GM12878 (cell line): ENCODE results near the gene TPGS1. TPM values are rescaled to one million over a fixed set of nuclear protein-coding genes. Genes with fewer than 3 reads are reported as not detected.

Experiments used
- CEBPB ChIP-seq, 2 experiments: fragments of 150-350 bp in 1 of 2; IDR thresholded peaks; 2 replicates each; pipeline ENCODE4 v1.6.1; 2012 to 2014; ENCODE audit warnings: low read depth in 2 of 2, low read length in 2 of 2, borderline replicate concordance in 1 of 2, inconsistent platforms in 1 of 2
- CREM ChIP-seq: IDR thresholded peaks from 2 replicates; pipeline ENCODE4 v1.6.1; 2014; ENCODE audit warnings: antibody characterized with exemption, low read depth
- EZH2 ChIP-seq: IDR thresholded peaks from 2 replicates; pipeline ENCODE4 v1.6.1; 2012; ENCODE audit warnings: low read depth, mild to moderate bottlenecking, control low read depth, inconsistent platforms, low read length, borderline replicate concordance; ENCODE audit not compliant: control insufficient read depth
- KDM1A ChIP-seq: fragments of 200-600 bp; sonication (generic); IDR thresholded peaks from 2 replicates; pipeline ENCODE4 v1.6.1; 2016; ENCODE audit warnings: borderline replicate concordance
- MEF2A ChIP-seq: IDR thresholded peaks from 2 replicates; pipeline ENCODE4 v1.6.1; 2011; ENCODE audit warnings: low read depth, mild to moderate bottlenecking, low read length, moderate library complexity; ENCODE audit not compliant: insufficient read depth
- NFYB ChIP-seq: IDR thresholded peaks from 2 replicates; pipeline ENCODE4 v1.6.1; 2011; ENCODE audit warnings: low read depth, mild to moderate bottlenecking, low read length, improper control_type of control experiment, moderate library complexity; ENCODE audit not compliant: insufficient read depth
- NRF1 ChIP-seq: conservative IDR thresholded peaks from 2 replicates; pipeline ENCODE4 v1.6.1; 2011; ENCODE audit warnings: mild to moderate bottlenecking, low read depth, low read length, improper control_type of control experiment
- SMC3 ChIP-seq: IDR thresholded peaks from 2 replicates; pipeline ENCODE4 v1.6.1; 2011; ENCODE audit warnings: low read length, improper control_type of control experiment, borderline replicate concordance
- STAT1 ChIP-seq: fragments of 450-650 bp; conservative IDR thresholded peaks from 2 replicates; pipeline ENCODE4 v1.6.1; 2014; ENCODE audit warnings: antibody characterized with exemption, mild to moderate bottlenecking
- ZNF274 ChIP-seq: IDR thresholded peaks from one replicate; pipeline ENCODE4 v1.8.0; 2011; ENCODE audit not compliant: insufficient read length, insufficient read depth
- polyA plus RNA-seq, 11 experiments: library from polyadenylated mRNA; depleted of rRNA in 4 of 11; unstranded in 6 of 11; stranded (reverse) in 5 of 11; fragments of >200 nt; fragmentation: Nextera tagmentation in 4 of 11; fragmentation: Illumina TruSeq in 1 of 11; extraction: Ambion mirVana in 4 of 11; extraction: Trizol in 1 of 11; gene quantifications; 1 replicate in 1 of 11; 2 replicates in 10 of 11; pipeline versions ENCODE4 v1.2.1 to v1.2.3, GENCODE V29; 2011 to 2016; ENCODE audit warnings: inconsistent platforms in 2 of 11, missing spikeins in 2 of 11, low read depth in 1 of 11
- total RNA-seq, 4 experiments: library from RNA; depleted of rRNA in 3 of 4; stranded (reverse); fragments of >200 nt in 3 of 4; fragmentation: Illumina TruSeq in 1 of 4; extraction: Trizol in 1 of 4; gene quantifications; 2 replicates each; pipeline versions ENCODE4 v1.2.1 to v1.2.3, GENCODE V29; 2013 to 2021
- TF ChIP-seq, protein P1 (sequence below): fragments of 450-650 bp; IDR thresholded peaks from 2 replicates; pipeline ENCODE4 v1.6.1; 2017; ENCODE audit warnings: borderline replicate concordance
- TF ChIP-seq, protein P2 (sequence below): fragments of 450-650 bp; conservative IDR thresholded peaks from 2 replicates; pipeline ENCODE4 v1.6.1; 2017; ENCODE audit warnings: mild to moderate bottlenecking, moderate library complexity
- TF ChIP-seq, protein P3 (sequence below): IDR thresholded peaks from 2 replicates; pipeline ENCODE4 v1.6.1; 2011; ENCODE audit warnings: borderline replicate concordance, low read depth, mild to moderate bottlenecking, moderate library complexity, low read length; ENCODE audit not compliant: insufficient read depth, poor library complexity, severe bottlenecking
- TF ChIP-seq, protein P4 (sequence below): fragments of 450-650 bp; formaldehyde crosslinking; IDR thresholded peaks from 2 replicates; pipeline ENCODE4 v1.5.0; 2022; ENCODE audit warnings: mild to moderate bottlenecking, missing genetic modification characterization
- TF ChIP-seq, protein P5 (sequence below): fragments of 450-650 bp; IDR thresholded peaks from 2 replicates; pipeline ENCODE4 v1.6.1; 2016; ENCODE audit warnings: mild to moderate bottlenecking
- TF ChIP-seq, protein P6 (sequence below): IDR thresholded peaks from 2 replicates; pipeline ENCODE4 v1.6.1; 2011; ENCODE audit warnings: borderline replicate concordance, low read depth, mild to moderate bottlenecking, moderate library complexity, mixed read lengths, low read length; ENCODE audit not compliant: insufficient read depth; ENCODE audit errors: extremely low read length

The TPGS1 gene
- total and polyA plus RNA-seq, 10 of the 15 experiments (the other 5 are each of a cell fraction or from before 2014, with no cell fraction given) = 0.24 to 24.7 (median 7.7) TPM; not detected in 2

DNA sequence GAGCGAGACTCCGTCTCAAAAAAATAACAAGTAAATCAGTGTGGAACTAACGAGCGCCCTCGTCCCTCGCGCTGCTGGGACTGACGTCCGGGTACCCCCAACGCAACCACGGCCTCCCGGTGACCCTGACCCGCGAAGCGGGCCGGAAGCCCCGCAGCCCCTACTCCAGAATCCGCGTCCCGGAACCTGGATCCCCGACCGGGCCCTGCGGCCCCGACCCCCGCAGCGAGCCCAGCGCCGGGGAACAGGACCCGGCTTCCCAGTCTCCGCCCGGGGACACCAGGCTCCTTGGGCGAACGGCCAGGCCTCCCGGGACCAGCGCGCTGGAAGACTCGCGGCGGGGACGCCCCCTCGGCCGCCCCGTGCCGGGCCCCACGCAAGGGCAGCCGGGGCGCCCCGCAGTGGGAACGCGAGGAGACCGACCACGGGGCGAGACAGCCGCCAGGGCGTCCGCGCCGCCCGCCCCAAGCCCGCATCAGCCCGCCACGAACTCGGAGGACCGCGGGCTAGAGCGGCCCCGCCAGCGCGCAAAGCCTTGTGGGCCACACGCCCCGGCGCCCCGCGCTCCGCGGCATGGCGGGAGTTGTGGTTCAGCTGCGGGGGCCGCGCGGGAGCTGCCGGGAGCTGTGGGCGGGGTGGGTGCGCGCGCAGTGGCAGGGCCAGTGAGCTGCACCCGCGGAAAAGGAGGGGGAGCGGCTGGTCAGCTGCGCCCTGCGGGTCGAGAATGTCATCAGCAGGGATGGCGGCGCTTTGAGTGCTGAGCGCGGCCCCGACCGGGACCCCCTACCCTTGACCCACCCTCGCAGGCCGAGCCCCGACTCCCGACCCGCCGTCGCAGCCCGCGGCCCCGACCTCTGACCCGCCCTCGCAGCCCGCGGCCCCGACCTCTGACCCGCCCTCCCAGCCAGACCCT lies 18.5 kb upstream of the TPGS1 start (continued):
- TF ChIP-seq, protein P1, sequence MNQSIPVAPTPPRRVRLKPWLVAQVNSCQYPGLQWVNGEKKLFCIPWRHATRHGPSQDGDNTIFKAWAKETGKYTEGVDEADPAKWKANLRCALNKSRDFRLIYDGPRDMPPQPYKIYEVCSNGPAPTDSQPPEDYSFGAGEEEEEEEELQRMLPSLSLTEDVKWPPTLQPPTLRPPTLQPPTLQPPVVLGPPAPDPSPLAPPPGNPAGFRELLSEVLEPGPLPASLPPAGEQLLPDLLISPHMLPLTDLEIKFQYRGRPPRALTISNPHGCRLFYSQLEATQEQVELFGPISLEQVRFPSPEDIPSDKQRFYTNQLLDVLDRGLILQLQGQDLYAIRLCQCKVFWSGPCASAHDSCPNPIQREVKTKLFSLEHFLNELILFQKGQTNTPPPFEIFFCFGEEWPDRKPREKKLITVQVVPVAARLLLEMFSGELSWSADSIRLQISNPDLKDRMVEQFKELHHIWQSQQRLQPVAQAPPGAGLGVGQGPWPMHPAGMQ = no peak
- no peak for TF ChIP-seq KDM1A
- TF ChIP-seq CREM = peak; percentile 74
- TF ChIP-seq, protein P2, sequence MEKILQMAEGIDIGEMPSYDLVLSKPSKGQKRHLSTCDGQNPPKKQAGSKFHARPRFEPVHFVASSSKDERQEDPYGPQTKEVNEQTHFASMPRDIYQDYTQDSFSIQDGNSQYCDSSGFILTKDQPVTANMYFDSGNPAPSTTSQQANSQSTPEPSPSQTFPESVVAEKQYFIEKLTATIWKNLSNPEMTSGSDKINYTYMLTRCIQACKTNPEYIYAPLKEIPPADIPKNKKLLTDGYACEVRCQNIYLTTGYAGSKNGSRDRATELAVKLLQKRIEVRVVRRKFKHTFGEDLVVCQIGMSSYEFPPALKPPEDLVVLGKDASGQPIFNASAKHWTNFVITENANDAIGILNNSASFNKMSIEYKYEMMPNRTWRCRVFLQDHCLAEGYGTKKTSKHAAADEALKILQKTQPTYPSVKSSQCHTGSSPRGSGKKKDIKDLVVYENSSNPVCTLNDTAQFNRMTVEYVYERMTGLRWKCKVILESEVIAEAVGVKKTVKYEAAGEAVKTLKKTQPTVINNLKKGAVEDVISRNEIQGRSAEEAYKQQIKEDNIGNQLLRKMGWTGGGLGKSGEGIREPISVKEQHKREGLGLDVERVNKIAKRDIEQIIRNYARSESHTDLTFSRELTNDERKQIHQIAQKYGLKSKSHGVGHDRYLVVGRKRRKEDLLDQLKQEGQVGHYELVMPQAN = peak; percentile 87; the same call in 1 of the 2 replicates
- TF ChIP-seq NRF1 = peak; percentile 42; the same call in 1 of the 2 replicates
- peak; percentile 96; the same call in 1 of the 2 replicates for TF ChIP-seq STAT1
- TF ChIP-seq SMC3 = no peak
- no peak for TF ChIP-seq CEBPB (IDR thresholded peaks at IDR 0.05; ENCODE audit: borderline replicate concordance in 1 of 2, low read depth in 2 of 2, low read length in 2 of 2)
- TF ChIP-seq NFYB = no peak
- TF ChIP-seq ZNF274 = no peak
- TF ChIP-seq, protein P3, sequence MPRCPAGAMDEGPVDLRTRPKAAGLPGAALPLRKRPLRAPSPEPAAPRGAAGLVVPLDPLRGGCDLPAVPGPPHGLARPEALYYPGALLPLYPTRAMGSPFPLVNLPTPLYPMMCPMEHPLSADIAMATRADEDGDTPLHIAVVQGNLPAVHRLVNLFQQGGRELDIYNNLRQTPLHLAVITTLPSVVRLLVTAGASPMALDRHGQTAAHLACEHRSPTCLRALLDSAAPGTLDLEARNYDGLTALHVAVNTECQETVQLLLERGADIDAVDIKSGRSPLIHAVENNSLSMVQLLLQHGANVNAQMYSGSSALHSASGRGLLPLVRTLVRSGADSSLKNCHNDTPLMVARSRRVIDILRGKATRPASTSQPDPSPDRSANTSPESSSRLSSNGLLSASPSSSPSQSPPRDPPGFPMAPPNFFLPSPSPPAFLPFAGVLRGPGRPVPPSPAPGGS = peak; percentile 60
- TF ChIP-seq, protein P4, sequence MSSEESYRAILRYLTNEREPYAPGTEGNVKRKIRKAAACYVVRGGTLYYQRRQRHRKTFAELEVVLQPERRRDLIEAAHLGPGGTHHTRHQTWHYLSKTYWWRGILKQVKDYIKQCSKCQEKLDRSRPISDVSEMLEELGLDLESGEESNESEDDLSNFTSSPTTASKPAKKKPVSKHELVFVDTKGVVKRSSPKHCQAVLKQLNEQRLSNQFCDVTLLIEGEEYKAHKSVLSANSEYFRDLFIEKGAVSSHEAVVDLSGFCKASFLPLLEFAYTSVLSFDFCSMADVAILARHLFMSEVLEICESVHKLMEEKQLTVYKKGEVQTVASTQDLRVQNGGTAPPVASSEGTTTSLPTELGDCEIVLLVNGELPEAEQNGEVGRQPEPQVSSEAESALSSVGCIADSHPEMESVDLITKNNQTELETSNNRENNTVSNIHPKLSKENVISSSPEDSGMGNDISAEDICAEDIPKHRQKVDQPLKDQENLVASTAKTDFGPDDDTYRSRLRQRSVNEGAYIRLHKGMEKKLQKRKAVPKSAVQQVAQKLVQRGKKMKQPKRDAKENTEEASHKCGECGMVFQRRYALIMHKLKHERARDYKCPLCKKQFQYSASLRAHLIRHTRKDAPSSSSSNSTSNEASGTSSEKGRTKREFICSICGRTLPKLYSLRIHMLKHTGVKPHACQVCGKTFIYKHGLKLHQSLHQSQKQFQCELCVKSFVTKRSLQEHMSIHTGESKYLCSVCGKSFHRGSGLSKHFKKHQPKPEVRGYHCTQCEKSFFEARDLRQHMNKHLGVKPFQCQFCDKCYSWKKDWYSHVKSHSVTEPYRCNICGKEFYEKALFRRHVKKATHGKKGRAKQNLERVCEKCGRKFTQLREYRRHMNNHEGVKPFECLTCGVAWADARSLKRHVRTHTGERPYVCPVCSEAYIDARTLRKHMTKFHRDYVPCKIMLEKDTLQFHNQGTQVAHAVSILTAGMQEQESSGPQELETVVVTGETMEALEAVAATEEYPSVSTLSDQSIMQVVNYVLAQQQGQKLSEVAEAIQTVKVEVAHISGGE (CRISPR knock-in tag) = peak; percentile 62
- TF ChIP-seq, protein P5, sequence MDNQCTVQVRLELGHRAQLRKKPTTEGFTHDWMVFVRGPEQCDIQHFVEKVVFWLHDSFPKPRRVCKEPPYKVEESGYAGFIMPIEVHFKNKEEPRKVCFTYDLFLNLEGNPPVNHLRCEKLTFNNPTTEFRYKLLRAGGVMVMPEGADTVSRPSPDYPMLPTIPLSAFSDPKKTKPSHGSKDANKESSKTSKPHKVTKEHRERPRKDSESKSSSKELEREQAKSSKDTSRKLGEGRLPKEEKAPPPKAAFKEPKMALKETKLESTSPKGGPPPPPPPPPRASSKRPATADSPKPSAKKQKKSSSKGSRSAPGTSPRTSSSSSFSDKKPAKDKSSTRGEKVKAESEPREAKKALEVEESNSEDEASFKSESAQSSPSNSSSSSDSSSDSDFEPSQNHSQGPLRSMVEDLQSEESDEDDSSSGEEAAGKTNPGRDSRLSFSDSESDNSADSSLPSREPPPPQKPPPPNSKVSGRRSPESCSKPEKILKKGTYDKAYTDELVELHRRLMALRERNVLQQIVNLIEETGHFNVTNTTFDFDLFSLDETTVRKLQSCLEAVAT = no peak
- peak; percentile 61; the same call in 1 of the 2 replicates for TF ChIP-seq MEF2A
- TF ChIP-seq EZH2 = no peak
- TF ChIP-seq, protein P6, sequence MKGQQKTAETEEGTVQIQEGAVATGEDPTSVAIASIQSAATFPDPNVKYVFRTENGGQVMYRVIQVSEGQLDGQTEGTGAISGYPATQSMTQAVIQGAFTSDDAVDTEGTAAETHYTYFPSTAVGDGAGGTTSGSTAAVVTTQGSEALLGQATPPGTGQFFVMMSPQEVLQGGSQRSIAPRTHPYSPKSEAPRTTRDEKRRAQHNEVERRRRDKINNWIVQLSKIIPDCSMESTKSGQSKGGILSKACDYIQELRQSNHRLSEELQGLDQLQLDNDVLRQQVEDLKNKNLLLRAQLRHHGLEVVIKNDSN = peak; percentile 16
